Stimulated activated CD4-positive, alpha-beta T cell treated with anti-CD3 and anti-CD28 coated beads, Interleukin-15, amount 100 ng/mL, for 48 hours (primary cell): Measurements from ENCODE around the gene HYAL4.
"Not testable (repeated sequence)": the region's sequence is repeated elsewhere in the genome, so short reads cannot be mapped to it uniquely, and the experiment has no call there.

Source experiments
- DNase-seq, 2 donors: peaks; one replicate each; pipeline ENCODE4 v3.0.0-alpha.2; 2020; ENCODE audit warnings: low read depth in 2 of 2

HYAL4 gene

DNA sequence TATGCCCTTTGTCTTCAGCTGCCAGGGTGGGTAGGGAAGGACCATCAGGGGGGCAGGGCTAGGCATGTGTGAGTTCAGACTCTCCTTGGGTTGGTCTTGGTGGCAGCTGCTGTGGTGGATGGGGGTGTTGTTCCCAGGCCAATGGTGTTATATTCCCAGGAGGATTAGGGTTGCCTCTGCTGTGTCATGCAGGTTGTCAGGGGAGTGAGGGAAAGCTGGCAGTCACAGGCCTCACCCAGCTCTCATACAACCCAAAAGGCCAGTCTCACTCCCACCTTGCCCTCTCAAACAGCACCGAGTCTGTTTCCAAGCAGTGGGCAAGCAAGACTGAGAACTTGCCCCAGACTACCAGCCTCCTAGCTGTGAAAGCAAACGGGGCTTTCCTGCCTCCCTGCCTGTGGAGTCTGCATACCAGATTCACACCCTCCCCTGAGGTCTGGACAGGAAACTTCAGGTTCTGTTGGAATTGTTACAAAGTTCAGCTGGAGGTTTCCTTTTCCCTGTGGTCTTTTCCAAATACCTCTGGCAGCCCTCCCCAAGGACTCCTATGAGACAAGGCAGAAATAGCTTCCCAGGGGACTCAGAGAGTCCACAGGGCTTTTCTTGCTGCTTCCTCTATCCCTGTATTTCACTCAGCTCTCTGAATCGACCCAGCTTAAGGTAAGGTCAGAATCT lies 1.4 kb downstream of the HYAL4 start:
- DNase-seq, result no peak

DNA sequence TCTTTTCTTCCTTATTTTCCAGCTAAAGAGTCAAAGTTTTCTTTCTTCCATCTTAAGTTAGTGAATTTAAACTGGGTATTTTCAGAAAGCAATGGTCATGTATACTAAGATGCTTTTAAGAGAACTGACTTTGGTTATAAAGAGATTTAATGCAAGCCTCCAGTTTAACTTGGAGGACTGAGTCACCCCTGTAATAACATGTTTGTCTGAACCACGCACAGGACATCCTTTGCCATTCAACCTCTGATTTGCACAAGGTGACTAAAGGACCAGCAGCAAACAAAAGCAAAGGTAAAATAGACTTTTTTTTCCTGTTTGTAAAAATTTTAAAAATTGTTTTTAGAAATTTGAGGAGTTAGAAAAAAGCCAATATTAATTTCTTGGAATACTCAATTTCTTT lies 2.9 kb downstream of the HYAL4 start:
- no peak for DNase-seq

DNA sequence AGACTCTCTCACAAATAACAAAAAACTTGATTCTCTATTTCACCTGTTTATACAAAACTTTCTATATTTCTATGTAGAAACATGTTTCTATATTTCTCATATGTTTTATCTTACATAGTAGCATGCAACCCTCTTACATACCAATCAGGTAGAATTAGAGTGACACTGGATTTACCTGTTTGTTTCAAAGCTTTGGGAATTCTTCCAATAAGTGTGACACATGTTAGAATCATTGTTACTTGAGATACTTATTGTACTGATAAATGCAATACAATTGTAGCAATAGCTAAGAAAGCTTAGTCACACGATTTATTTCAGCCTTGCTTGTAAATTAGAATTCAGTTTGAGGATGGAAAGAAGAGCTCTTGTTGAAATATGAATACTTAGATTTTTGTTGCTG lies 4.9 kb downstream of the HYAL4 start:
- DNase-seq, result no peak

DNA sequence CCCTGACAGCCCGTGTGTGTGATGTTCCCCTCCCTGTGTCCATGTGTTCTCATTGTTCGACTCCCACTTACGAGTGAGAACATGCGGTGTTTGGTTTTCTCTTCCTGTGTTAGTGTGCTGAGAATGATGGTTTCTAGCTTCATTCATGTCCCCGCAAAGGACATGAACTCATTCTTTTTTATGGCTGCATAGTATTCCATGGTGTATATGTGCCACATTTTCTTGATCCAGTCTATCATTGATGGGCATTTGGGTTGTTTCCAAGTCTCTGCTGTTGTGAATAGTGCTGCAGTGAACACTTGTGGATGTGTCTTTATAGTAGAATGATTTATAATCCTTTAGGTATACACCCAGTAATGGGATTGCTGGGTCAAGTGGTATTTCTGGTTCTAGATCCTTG lies 6.4 kb downstream of the HYAL4 start:
- DNase-seq, result not testable (repeated sequence)

DNA sequence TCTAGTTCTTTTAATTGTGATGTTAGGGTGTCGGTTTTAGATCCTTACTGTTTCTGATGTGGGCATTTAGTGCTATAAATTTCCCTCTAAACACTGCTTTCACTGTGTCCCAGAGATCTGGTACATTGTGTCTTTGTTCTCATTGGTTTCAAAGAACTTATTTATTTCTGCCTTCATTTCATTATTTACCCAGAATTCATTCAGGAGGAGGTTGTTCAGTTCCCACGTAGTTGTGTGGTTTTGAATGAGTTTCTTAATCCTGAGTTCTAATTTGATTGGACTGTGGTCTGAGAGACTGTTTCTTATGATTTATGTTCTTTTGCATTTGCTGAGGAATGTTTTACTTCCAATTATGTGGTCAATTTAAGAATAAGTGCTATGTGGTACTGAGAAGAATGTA lies 9.3 kb downstream of the HYAL4 start:
- not testable (repeated sequence) for DNase-seq

DNA sequence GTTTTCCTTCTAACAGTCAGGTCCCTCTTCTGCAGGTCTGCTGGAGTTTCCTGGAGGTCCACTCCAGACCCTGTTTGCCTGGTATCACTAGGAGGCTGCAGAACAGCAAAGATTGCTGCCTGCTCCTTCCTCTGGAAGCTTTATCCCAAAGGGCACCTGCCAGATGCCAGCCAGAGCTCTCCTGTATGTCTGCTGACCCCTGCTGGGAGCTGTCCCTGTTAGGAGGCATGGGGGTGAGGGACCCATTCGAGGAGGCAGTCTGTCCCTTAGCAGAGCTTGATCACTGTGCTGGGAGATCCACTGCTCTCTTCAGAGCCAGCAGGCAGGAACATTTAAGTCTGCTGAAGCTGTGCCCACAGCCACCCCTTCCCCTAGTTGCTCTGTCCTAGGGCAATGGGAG lies 11.5 kb downstream of the HYAL4 start:
- DNase-seq, result not testable (repeated sequence)

DNA sequence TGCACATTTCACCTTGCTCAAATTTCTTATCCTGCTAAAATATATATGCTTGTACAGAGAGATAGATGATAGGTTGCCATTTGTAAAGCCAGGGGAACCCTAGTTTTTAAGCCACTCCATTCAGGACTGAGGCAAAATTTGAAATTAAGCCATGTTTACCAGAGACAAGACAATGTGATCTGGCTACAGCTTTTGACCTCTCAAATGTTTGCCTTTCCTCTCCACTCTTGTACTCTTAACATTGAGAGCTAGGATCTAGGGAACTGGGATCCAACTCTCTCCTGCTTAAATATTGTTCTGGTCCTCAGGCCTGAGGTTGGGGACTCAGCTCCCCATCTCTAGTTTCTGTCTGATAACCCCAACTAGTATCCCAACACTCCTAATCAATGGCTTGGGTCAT lies 15.9 kb downstream of the HYAL4 start:
- no peak for DNase-seq

DNA sequence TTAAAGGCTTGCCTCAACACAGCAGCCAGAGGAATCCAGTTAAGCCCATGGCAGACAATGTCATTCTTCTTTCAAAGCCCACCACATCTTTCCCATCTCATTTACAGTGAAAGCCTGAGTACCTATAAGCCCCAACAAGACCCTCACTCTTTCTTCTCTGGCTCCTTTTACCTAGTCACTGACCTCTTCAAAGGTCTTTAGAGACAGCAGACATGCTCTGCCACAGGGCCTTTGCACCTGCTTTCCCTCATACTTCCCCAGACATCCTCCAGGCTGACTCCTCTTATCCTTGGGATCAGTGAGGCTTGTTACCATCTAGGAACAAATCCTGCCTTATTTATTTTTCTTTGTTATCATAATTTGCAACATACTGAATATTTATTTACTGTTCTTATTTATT lies 17.8 kb downstream of the HYAL4 start:
- DNase-seq, result no peak

DNA sequence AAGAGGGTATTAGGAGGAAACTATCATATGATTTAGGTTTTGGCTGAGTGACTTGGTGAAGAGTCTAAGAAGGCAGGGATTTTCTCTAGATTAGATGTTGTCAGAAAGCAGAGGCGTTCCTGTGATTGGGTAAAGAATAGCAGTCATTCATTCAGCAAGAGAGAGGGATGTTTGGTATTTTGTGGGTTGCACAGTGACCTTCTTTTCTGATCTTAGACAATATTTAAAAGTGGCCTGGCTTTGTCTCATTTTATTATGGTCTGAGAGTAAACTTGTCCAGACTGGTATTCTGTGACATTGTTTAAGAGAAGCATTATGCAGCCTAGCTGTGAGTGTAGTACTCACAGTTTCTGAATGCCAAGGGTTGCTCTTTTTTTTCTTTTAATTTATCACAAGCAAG lies 18.5 kb downstream of the HYAL4 start:
- DNase-seq, result no peak

DNA sequence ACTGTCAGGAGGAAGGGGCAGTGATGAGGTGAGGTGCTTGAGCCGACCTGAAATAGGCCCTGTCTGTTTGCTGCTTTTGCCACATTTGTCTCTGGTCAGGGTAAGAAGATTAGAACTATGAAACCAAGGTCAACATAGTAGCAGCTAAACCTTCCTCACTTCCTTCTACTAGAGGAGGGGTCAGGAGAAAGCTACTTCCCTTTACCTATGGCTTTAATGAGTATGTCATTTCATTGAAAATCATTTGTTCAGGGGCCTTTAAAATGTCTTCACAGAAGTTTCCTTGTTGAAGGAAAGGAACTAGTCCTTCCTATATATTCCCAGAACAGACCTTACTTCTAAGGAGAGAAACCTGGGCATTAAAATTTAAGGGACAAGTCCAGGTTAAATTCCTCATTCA lies 19.0 kb downstream of the HYAL4 start:
- no peak for DNase-seq

DNA sequence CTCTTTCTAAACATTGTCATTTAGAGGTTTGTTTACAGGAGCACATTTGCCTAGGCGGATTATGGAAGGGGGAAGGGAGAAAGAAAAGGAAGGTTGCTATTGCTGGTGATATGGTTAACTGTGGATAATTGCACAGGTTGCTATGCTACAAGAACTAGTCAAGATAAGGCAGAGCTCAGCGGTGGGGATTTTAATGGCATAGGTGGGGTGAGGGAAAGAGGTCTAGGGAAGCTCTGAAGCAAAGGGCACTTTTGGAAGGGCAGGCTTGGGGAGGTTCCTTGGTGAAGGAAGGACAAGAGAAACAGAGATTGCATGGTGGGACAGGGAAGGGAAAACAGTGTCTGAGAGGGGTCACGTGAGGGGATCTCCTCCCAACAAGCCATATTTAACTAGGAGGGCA lies 19.5 kb downstream of the HYAL4 start:
- DNase-seq, result no peak

DNA sequence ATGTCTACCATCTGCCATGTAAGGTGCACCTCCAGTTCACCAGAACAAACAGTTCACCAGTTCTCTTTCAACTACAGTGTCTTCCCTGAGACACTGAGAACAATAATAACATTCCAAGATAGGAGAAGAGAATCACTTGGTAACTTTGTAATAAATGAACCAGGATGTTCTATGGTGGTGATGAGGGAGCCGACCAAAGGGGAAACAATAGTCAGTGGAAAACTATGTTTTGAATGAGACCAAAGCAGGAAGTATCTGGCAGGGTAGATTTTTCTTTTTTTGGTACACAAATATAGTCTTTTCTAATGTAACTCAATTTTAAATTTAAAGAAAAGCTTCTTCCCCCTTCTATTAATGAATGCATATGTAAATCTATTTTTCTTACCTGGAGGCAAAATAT lies 20.0 kb downstream of the HYAL4 start:
- DNase-seq, result no peak

DNA sequence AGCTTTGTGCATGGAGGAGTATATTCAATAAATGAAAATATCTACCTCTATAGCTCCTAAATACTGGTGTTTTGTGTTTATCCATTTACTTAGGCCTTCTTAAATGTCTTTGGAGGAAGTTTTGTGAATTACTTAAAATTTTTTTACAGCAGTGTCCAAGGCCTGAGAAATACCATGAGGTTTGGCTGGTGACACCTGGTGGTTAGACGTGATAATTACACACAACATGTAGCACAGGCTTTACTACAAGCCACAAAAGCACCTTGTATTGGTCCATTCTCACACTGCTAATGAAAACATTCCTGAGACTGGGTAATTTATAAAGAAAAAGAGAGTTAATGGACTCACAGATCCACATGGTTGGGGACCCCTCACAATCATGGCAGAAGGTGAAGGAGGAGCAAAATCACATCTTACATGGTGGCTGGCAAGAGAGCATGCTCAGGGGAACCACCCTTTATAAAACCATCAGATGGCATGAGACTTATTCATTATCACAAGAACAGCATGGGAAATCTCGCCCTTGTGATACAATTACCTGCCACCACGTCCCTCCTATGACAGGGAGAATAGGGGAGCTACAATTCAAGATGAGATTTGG lies 20.6 kb downstream of the HYAL4 start:
- peak in 1 of 2 donors; percentile 28 for DNase-seq

DNA sequence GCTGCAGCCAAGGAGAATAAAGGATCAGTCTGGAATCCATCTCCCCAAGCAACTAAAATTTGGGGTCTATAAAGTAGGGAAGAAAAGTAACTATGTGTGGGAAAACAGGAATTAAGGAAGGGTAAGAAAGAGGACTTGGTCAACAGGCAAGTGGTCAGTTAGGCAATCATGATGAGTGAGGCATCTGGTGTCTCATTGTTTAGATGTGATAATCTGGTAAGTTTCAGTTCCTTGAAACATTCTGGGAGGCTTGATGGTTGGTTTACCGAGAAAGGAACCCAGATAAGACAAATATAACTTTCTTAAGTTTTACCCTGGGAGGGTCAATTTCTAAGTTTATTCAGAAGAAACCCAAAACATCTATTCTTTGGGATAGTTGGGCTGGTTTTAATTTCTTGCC lies 22.3 kb downstream of the HYAL4 start:
- DNase-seq, result no peak

DNA sequence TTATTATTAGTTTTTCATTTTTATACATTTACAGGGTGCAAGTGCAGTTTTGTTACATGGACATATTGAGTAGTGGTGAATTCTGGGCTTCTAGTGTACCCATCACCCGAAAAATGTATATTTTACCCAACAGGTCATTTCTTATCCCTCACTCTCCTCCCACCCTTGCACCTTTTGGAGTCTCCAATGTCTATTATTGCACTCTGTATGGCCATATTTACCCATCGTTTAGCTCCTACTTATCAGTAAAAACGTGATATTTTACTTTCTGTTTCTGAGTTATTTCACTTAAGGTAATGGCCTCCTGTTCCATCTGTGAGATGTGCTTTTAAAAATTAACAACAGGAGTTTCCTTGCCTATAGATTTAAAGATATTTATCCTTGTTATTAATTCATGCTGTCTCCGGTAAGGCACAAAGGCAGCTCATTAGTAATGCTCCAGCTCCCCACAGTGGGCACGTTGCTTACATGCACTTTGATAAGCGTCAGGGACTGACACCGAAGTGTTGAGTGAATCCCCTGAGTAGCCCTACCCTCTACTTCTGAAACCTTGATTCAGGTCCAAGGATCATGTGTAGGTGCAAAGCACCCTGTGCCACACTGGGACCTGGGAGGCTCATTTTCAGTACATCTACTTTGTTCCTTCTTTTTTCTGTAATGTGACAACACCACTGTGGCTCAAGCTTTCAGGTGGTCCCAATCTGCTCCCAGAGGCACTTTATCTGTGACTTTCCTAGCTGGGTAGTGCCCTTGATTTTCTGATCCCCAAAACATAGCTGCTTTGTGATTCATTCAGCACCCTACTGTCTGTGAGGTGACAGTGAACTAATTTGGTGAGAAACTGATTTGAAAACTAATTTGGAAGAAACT lies 27.3 kb downstream of the HYAL4 start:
- peak; percentile 7 to 16 for DNase-seq

DNA sequence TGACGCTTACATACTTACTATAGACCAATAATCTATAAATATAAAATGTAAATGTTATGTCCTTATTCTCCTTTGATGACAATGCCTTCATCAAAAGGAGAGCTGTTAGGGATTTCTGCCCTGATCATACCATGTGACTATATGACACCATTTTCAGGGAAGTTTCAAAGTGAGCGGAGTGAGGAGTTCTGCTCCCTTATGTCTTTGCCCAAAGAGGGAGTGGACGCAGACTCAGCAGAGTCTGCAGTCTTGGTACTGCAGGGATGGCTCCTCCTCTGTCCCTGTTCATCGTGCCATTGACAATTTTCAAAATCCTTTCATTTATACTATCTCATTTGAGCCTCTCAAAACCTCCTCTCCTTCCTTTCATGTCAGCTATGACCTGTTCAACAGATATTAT lies 27.9 kb downstream of the HYAL4 start:
- DNase-seq, result no peak

DNA sequence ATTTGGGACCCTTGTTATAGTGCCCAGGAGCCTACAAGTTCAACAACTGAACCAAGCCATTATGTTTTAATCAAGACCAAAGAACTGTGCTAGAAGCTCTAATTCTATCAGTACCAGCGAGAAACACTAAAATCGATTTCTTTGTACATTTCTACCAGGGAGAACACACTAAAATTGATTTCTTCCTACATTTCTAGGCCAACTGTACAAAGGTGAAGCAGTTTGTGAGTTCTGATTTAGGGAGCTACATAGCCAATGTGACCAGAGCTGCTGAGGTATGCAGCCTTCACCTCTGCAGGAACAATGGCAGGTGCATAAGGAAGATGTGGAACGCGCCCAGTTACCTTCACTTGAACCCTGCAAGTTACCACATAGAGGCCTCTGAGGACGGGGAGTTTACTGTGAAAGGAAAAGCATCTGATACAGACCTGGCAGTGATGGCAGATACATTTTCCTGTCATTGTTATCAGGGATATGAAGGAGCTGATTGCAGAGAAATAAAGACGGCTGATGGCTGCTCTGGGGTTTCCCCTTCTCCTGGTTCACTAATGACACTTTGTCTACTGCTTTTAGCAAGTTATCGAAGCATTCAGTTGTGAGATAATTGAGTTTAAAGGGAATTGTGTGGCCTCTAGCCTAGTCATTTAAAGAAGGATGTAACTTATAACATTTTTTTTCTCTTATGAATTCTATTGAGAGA lies 31.7 kb downstream of the HYAL4 start:
- no peak for DNase-seq

DNA sequence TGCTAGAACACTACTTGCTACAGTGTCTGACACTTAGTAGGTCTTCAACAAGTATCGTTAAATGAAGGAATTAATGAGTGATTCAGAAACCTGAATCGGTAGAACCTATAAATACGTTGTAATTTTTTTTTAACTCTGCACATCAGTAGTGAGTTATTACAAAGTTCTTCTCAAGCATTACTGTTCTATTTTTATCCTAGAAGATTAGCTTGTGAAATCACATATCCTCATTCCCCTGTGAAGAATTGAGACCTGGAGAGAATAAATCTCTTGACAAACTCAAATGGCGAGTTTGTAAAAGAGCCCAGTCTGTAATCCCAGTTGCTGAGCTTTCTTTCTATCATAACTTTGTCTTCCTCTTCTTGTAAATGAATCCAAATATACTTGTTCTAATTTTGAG lies 34.7 kb downstream of the HYAL4 start:
- DNase-seq, result no peak

DNA sequence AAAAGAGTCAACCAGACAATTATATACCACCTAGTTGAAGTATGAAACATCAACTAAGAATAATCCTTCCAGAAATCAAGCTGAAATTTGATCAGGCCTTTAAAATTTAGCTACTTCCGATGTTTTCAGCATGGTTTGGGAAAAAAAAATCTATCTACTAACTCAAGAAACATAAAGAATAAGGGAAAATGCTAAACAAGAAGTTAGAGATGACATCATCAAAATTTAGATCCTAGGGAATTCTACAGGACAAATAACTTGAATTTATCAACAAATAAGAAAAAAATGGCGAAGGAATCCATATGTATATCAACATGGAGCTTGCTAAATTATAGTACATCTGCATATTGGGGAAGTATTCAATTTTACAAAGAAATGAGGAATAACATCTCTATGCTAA lies 36.3 kb downstream of the HYAL4 start:
- DNase-seq, result no peak

DNA sequence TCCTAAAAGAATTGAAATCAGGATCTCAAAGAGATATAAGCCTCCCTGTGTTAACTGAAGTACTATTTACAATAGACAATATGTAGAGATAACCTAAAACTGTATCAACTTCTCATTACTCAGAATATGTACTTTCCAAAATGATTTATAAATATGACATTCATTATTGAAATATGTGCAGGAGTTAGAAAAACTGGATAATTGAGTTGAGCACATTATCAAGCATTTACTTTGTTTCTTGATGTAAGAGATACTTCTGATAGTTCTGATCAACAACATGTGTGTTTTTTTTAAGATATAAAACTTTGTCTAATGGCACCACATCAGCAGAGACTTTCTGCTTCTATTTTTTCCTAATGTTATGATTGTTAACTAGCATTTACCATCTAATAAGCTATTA lies 38.2 kb downstream of the HYAL4 start:
- DNase-seq, result no peak

DNA sequence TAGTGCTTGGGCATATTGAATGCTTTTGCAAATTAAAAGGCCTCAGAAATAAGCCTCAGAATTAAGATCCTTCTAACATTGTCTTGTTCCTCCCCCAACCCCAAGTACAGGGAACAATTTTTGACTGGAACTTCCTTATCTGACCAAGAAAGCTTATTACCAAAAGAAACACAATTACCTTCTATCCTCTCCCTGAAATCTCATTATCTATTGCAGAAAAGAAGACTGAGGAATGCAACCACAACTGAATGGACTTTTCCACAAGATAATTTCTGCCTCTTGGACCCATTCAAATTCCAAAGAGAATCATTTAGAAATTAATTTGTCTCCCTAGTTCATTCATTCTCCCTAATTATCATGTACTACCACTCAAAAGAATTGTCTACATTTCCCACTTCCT lies 43.2 kb downstream of the HYAL4 start:
- no peak for DNase-seq

DNA sequence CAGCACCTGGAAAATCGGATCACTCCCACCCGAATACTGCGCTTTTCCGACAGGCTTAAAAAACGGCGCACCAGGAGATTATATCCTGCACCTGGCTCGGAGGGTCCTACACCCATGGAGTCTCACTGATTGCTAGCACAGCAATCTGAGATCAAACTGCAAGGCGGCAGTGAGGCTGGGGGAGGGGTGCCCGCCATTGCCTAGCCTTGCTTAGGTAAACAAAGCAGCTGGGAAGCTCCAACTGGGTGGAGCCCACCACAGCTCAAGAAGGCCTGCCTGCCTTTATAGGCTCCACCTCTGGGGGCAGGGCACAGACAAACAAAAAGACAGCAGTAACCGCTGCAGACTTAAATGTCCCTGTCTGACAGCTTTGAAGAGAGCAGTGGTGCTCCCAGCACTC lies 49.8 kb downstream of the HYAL4 start:
- DNase-seq, result not testable (repeated sequence)
